GM23338 (cell line): ENCODE measurements around the gene SH3D21.

Source experiments
- CREB1 ChIP-seq: fragments of 250-450 bp; sonication (Bioruptor Pico); IDR thresholded peaks from 2 replicates; pipeline ENCODE4 v1.5.0; 2020; ENCODE audit warnings: low read depth, mild to moderate bottlenecking, moderate library complexity
- CTCF ChIP-seq, 2 experiments: fragments of 200-600 bp in 1 of 2; sonication (generic) in 1 of 2; conservative IDR thresholded peaks; 2 replicates each; pipeline versions ENCODE4 v1.5.1 to v1.6.1; 2016 to 2017; ENCODE audit warnings: antibody characterized with exemption in 2 of 2, low read depth in 2 of 2, mild to moderate bottlenecking in 2 of 2, moderate library complexity in 1 of 2
- ETS1 ChIP-seq: IDR thresholded peaks from 2 replicates; pipeline ENCODE4 v1.6.1; 2016; ENCODE audit warnings: antibody characterized with exemption
- EZH2 ChIP-seq: fragments of 200-600 bp; sonication (generic); IDR thresholded peaks from one replicate; pipeline ENCODE4 v1.8.0; 2017; ENCODE audit warnings: antibody characterized with exemption, mild to moderate bottlenecking, low read depth; ENCODE audit not compliant: unreplicated experiment
- EZH2phosphoT487 ChIP-seq: fragments of 200-600 bp; sonication (generic); IDR thresholded peaks from one replicate; pipeline ENCODE4 v1.8.1; 2018; ENCODE audit warnings: antibody characterized with exemption; ENCODE audit not compliant: unreplicated experiment
- JUNB ChIP-seq: IDR thresholded peaks from one replicate; pipeline ENCODE4 v1.6.1; 2016; ENCODE audit warnings: antibody characterized with exemption; ENCODE audit not compliant: unreplicated experiment
- NANOG ChIP-seq: IDR thresholded peaks from 2 replicates; pipeline ENCODE4 v1.6.1; 2016; ENCODE audit warnings: antibody characterized with exemption, borderline replicate concordance
- POLR2AphosphoS5 ChIP-seq: IDR thresholded peaks from 2 replicates; pipeline ENCODE4 v1.6.1; 2016; ENCODE audit warnings: antibody characterized with exemption, low read depth
- REST ChIP-seq: IDR thresholded peaks from one replicate; pipeline ENCODE4 v1.6.1; 2018; ENCODE audit warnings: antibody characterized with exemption; ENCODE audit not compliant: unreplicated experiment
- STAT1 ChIP-seq: IDR thresholded peaks from one replicate; pipeline ENCODE4 v1.6.1; 2016; ENCODE audit warnings: antibody characterized with exemption; ENCODE audit not compliant: unreplicated experiment
- ZNF114 ChIP-seq: fragments of 250-450 bp; sonication (Bioruptor Pico); IDR thresholded peaks from 2 replicates; pipeline ENCODE4 v1.5.0; 2020; ENCODE audit warnings: mild to moderate bottlenecking, moderate library complexity
- ZNF331 ChIP-seq: fragments of 250-450 bp; sonication (Bioruptor Pico); IDR thresholded peaks from 2 replicates; pipeline ENCODE4 v1.5.0; 2020; ENCODE audit warnings: low read depth, mild to moderate bottlenecking, moderate library complexity

GRCh38 chr1:36268981-36269380 lies 37.2 kb upstream of the SH3D21 start:
- no peak for TF ChIP-seq POLR2AphosphoS5
- TF ChIP-seq EZH2phosphoT487 = no peak
- TF ChIP-seq CTCF (conservative IDR thresholded peaks at IDR 0.05; ENCODE audit: low read depth in 2 of 2) = no peak
- no peak for TF ChIP-seq ZNF331 (CRISPR knock-in tag)
- no peak for TF ChIP-seq EZH2
- no peak for TF ChIP-seq REST
- no peak for TF ChIP-seq CREB1 (CRISPR knock-in tag)
- no peak for TF ChIP-seq JUNB
- no peak for TF ChIP-seq ZNF114
- no peak for TF ChIP-seq NANOG
- no peak for TF ChIP-seq STAT1
- no peak for TF ChIP-seq ETS1
